ENCODE measurements around the gene USP44.

The USP44 gene

DNA sequence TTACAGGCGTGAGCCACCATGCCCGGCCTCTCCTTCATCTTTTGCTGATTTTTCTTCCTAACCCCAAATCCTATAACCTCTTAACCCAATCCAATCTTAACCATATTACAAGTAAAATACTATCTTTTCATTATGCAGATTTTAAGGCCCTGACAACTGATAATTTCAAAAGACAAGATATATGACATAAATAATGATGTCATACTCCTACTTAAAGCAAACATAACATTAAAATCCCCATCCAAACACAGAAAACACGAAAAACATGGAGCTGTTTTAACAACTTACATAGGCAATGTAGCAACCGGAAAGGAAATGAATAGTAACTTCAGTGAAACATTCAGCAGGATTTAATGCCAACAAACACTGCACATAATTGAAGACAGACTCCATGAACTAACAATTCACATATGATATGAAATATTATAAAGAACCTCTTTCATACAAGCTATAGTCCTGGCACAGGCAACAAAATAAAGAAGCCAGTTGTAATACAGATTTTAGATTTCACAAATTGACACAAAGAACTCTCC lies 21.5 kb downstream of the USP44 start:
- Histone ChIP-seq H3K27me3 (no peaks in the 10 kb centered on the region), H3K27ac (no peak overlapping the region)

DNA sequence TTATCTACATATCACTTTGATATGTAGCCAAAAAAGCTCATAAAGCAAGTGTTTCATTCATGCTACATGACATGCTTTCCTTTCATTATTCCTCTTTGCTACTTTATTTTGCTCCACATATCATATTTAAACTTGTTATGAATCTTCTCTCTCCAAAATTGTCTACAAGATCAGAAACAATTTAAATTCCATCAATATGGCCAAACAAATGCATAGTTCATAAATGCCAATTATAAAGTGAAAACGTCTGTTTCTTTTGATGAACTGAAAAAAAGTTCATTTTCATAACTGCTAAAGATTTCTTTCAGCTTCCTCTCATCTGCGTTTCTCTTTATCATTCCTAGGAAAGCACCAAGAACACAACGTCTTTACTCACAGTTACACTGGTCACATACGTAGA lies 22.8 kb downstream of the USP44 start:
- Histone ChIP-seq H3K27ac (no peak overlapping the region), H3K4me1 (ENCODE audit: control insufficient read depth in 1 of 2, insufficient read depth in 1 of 2, low read depth in 1 of 2, low read length in 1 of 2) (no peaks in the 10 kb centered on the region), H3K36me3 (no peaks in the 10 kb centered on the region), H3K27me3 (no peaks in the 10 kb centered on the region), H3K4me3 (ENCODE audit: low read depth in 1 of 2, low read length in 1 of 2) (no peak overlapping the region), H3K9me3 (no peaks in the 10 kb centered on the region)
- TF ChIP-seq, protein P1, sequence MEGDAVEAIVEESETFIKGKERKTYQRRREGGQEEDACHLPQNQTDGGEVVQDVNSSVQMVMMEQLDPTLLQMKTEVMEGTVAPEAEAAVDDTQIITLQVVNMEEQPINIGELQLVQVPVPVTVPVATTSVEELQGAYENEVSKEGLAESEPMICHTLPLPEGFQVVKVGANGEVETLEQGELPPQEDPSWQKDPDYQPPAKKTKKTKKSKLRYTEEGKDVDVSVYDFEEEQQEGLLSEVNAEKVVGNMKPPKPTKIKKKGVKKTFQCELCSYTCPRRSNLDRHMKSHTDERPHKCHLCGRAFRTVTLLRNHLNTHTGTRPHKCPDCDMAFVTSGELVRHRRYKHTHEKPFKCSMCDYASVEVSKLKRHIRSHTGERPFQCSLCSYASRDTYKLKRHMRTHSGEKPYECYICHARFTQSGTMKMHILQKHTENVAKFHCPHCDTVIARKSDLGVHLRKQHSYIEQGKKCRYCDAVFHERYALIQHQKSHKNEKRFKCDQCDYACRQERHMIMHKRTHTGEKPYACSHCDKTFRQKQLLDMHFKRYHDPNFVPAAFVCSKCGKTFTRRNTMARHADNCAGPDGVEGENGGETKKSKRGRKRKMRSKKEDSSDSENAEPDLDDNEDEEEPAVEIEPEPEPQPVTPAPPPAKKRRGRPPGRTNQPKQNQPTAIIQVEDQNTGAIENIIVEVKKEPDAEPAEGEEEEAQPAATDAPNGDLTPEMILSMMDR (IDR thresholded peaks at IDR 0.05) = no peak

More for the DNA sequence above, 21.5 kb downstream of the USP44 start:
- Histone ChIP-seq H3K4me1 (ENCODE audit: control insufficient read depth in 1 of 2, insufficient read depth in 1 of 2, low read depth in 1 of 2, low read length in 1 of 2) (no peaks in the 10 kb centered on the region), H3K9me3 (no peaks in the 10 kb centered on the region), H3K36me3 (no peaks in the 10 kb centered on the region), H3K4me3 (ENCODE audit: low read depth in 1 of 2, low read length in 1 of 2) (no peak overlapping the region)
- TF ChIP-seq, protein P1 (IDR thresholded peaks at IDR 0.05) = no peak

DNA sequence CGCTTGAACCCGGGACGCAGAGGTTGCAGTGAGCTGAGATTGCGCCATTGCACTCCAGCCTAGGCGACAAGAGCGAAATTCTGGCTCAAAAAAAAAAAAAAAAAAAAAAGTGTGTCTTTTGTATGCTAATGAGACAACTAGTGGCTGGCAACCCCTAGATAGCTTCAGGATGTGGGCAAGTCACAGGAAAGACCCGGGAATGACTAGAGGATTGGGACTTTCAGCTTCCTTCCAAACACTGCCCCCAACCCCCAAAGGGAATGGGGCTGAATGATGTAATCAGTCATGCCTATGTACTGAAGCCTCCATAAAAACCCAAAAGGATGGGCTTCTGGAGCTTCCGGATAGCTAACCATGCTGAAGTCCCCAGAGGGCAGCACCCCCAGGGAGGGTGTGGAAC lies 28.6 kb downstream of the USP44 start:
- no peak overlapping the region for H3K27ac ChIP-seq
- TF ChIP-seq, protein P1 (IDR thresholded peaks at IDR 0.05) = no peak
- H3K4me1 ChIP-seq (ENCODE audit: control insufficient read depth in 1 of 2, insufficient read depth in 1 of 2, low read depth in 1 of 2, low read length in 1 of 2) = no peaks in the 10 kb centered on the region
- H3K9me3 ChIP-seq = no peaks in the 10 kb centered on the region
- no peaks in the 10 kb centered on the region for H3K36me3 ChIP-seq
- no peak overlapping the region for H3K4me3 ChIP-seq (ENCODE audit: low read depth in 1 of 2, low read length in 1 of 2)
- H3K27me3 ChIP-seq = no peaks in the 10 kb centered on the region

DNA sequence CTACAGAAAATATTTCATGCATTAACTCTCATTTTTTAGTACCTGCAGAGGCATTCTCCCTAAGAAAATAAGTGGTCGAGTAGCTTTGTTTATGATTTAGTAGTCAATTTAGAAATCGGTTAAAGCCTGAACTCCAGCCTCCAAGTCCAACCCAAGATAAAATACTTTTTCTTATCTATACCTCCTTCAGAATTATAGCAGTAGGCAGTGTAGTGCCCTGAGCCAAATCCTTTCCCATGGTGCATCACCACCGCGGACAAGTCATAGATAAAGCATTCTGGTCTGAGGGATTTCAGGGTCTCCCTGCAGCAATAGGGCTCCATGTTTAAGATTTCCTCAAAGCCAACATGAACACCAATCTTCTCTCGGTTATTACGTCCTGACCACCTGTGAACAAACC lies 30.5 kb downstream of the USP44 start:
- no peaks in the 10 kb centered on the region for H3K4me1 ChIP-seq (ENCODE audit: control insufficient read depth in 1 of 2, insufficient read depth in 1 of 2, low read depth in 1 of 2, low read length in 1 of 2)
- H3K36me3 ChIP-seq = no peaks in the 10 kb centered on the region
- no peaks in the 10 kb centered on the region for H3K27me3 ChIP-seq
- H3K9me3 ChIP-seq = no peaks in the 10 kb centered on the region
- H3K27ac ChIP-seq = no peak overlapping the region
- TF ChIP-seq, protein P1 (IDR thresholded peaks at IDR 0.05) = no peak
- H3K4me3 ChIP-seq (ENCODE audit: low read depth in 1 of 2, low read length in 1 of 2) = no peak overlapping the region

DNA sequence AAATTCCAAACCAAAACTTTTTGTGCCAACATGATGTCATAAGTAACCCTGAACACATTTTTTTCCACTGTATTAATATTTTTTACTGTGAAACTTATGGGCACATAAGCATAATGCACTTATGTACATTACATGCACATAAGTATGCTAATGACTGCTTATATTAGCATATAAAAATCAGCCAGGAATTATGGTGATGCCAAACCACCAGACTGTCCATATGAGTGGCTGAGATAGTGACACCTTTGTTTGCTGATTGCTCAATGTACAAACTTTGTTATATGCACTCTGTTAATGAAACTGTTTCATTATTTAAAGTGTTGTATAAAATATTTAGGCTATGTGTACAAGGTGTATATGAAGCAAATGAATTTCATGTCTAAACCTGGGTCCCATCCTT lies 32.3 kb downstream of the USP44 start:
- H3K27me3 ChIP-seq = no peaks in the 10 kb centered on the region
- peaks cover 5% of the 10 kb centered on the region for H3K36me3 ChIP-seq
- H3K4me1 ChIP-seq (ENCODE audit: control insufficient read depth in 1 of 2, insufficient read depth in 1 of 2, low read depth in 1 of 2, low read length in 1 of 2) = no peaks in the 10 kb centered on the region
- no peak overlapping the region for H3K4me3 ChIP-seq (ENCODE audit: low read depth in 1 of 2, low read length in 1 of 2)
- no peak overlapping the region for H3K27ac ChIP-seq
- TF ChIP-seq, protein P1 (IDR thresholded peaks at IDR 0.05) = no peak
- H3K9me3 ChIP-seq = no peaks in the 10 kb centered on the region

DNA sequence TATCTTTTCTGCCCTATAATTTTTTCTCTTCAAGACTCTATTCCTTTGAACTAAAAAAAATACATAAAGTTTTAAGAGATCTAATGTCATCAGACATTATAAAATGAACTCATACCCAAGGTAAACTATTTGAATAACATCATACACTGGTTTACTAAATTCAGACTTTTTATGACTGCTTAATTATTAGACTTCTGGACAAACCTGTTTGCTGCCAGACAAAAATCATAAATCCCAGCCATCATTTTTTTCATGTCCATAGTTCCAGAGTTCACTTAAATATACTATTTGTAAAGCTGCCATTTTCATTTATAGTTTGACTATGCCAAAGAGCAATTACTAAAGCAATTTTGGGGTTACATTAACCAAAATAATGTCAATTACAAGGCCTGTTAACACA lies 34.0 kb downstream of the USP44 start:
- Histone ChIP-seq H3K4me1 (ENCODE audit: control insufficient read depth in 1 of 2, insufficient read depth in 1 of 2, low read depth in 1 of 2, low read length in 1 of 2) (no peaks in the 10 kb centered on the region), H3K4me3 (ENCODE audit: low read depth in 1 of 2, low read length in 1 of 2) (no peak overlapping the region), H3K36me3 (peaks cover 22% of the 10 kb centered on the region), H3K27ac (no peak overlapping the region), H3K27me3 (no peaks in the 10 kb centered on the region), H3K9me3 (no peaks in the 10 kb centered on the region)
- TF ChIP-seq, protein P1 (IDR thresholded peaks at IDR 0.05) = no peak

Measured in neutrophil (primary cell).